Measurements from ENCODE around the gene CCDC177. TPM values are rescaled to one million over a fixed set of nuclear protein-coding genes. Genes with fewer than 3 reads are reported as not detected.

CCDC177 gene
- total RNA-seq, 2 experiments from 2014 or later = not detected

- BruUV-seq (replicated peaks) = no TSS peak
- Histone ChIP-seq H3K27ac (ENCODE audit: low read depth, low read length, poor library complexity, severe bottlenecking) (no peak overlapping the region), H3K36me3 (ENCODE audit: insufficient read depth, low read length) (no peaks in the 10 kb centered on the region), H2AFZ (ENCODE audit: low read length) (no peak overlapping the region), H3K9me2 (ENCODE audit: insufficient read depth, low read length) (no peaks in the 10 kb centered on the region), H3K9me3 (ENCODE audit: low read length) (no peaks in the 10 kb centered on the region), H3K4me1 (ENCODE audit: insufficient read depth, low read length, poor library complexity, severe bottlenecking) (no peaks in the 10 kb centered on the region), H4K20me1 (ENCODE audit: insufficient read depth, low read length) (no peaks in the 10 kb centered on the region), H3K4me3 (ENCODE audit: low read depth, low read length, poor library complexity, severe bottlenecking) (no peak overlapping the region), H3K4me2 (ENCODE audit: low read length) (peak overlapping the region; percentile 55; the same call in 1 of the 2 replicates), H3K79me2 (ENCODE audit: insufficient read depth, low read depth, low read length) (no peaks in the 10 kb centered on the region)
- CTCF ChIA-PET (ENCODE audit: unreplicated experiment) = no interaction called here
- POLR2A ChIA-PET = interaction anchor here (1.0 kb wide), 1 partner anchor 16 kb away, joined by 4 read pairs; no protein-coding TSS in a partner anchor
- intact Hi-C loops (cut with micrococcal nuclease; ENCODE audit: unreplicated experiment) = loop anchor here (2.0 kb wide), 1 partner anchor 331 kb away; no protein-coding TSS in a partner anchor
- no peak for DNase-seq (ENCODE audit: low spot score)
- TF ChIP-seq EZH2phosphoT487 (IDR thresholded peaks at IDR 0.05; ENCODE audit: borderline replicate concordance, low read depth, low read length) (no peak), CTCF (conservative IDR thresholded peaks at IDR 0.05; ENCODE audit: low read length) (no peak)
Measured at GRCh38 chr14:69573831-69574262, 824 bp downstream of the CCDC177 start.

- H3K4me3 ChIP-seq (ENCODE audit: low read depth, low read length, poor library complexity, severe bottlenecking) = no peak overlapping the region
- H3K36me3 ChIP-seq (ENCODE audit: insufficient read depth, low read length) = no peaks in the 10 kb centered on the region
- POLR2A ChIA-PET = interaction anchor here (1.0 kb wide), 1 partner anchor 16 kb away, joined by 4 read pairs; no protein-coding TSS in a partner anchor
- H3K9me3 ChIP-seq (ENCODE audit: low read length) = no peaks in the 10 kb centered on the region
- TF ChIP-seq EZH2phosphoT487 (IDR thresholded peaks at IDR 0.05; ENCODE audit: borderline replicate concordance, low read depth, low read length) (no peak), CTCF (conservative IDR thresholded peaks at IDR 0.05; ENCODE audit: low read length) (no peak)
- no TSS peak for BruUV-seq (replicated peaks)
- no peaks in the 10 kb centered on the region for H3K79me2 ChIP-seq (ENCODE audit: insufficient read depth, low read depth, low read length)
- H3K4me2 ChIP-seq (ENCODE audit: low read length) = no peak overlapping the region
- no peaks in the 10 kb centered on the region for H4K20me1 ChIP-seq (ENCODE audit: insufficient read depth, low read length)
- no peak overlapping the region for H3K27ac ChIP-seq (ENCODE audit: low read depth, low read length, poor library complexity, severe bottlenecking)
- intact Hi-C loops (cut with micrococcal nuclease; ENCODE audit: unreplicated experiment) = no loop called here
- no peaks in the 10 kb centered on the region for H3K4me1 ChIP-seq (ENCODE audit: insufficient read depth, low read length, poor library complexity, severe bottlenecking)
- H2AFZ ChIP-seq (ENCODE audit: low read length) = no peak overlapping the region
- CTCF ChIA-PET (ENCODE audit: unreplicated experiment) = no interaction called here
- H3K9me2 ChIP-seq (ENCODE audit: insufficient read depth, low read length) = no peaks in the 10 kb centered on the region
- DNase-seq (ENCODE audit: low spot score) = no peak
Measured at GRCh38 chr14:69573205-69573830, 1.4 kb downstream of the CCDC177 start.

- POLR2A ChIA-PET = no interaction called here
- intact Hi-C loops (cut with micrococcal nuclease; ENCODE audit: unreplicated experiment) = no loop called here
Measured at GRCh38 chr14:69572841-69573135, 1.9 kb downstream of the CCDC177 start.

More at GRCh38 chr14:69572841-69573135, 1.9 kb downstream of the CCDC177 start:
- CTCF ChIA-PET (ENCODE audit: unreplicated experiment) = no interaction called here
- Histone ChIP-seq H2AFZ (ENCODE audit: low read length) (no peak overlapping the region), H4K20me1 (ENCODE audit: insufficient read depth, low read length) (no peaks in the 10 kb centered on the region), H3K79me2 (ENCODE audit: insufficient read depth, low read depth, low read length) (no peaks in the 10 kb centered on the region), H3K4me3 (ENCODE audit: low read depth, low read length, poor library complexity, severe bottlenecking) (no peak overlapping the region), H3K9me3 (ENCODE audit: low read length) (no peaks in the 10 kb centered on the region), H3K27ac (ENCODE audit: low read depth, low read length, poor library complexity, severe bottlenecking) (no peak overlapping the region), H3K4me1 (ENCODE audit: insufficient read depth, low read length, poor library complexity, severe bottlenecking) (no peaks in the 10 kb centered on the region), H3K4me2 (ENCODE audit: low read length) (no peak overlapping the region), H3K9me2 (ENCODE audit: insufficient read depth, low read length) (no peaks in the 10 kb centered on the region), H3K36me3 (ENCODE audit: insufficient read depth, low read length) (no peaks in the 10 kb centered on the region)
- no TSS peak for BruUV-seq (replicated peaks)
- no peak for DNase-seq (ENCODE audit: low spot score)
- TF ChIP-seq EZH2phosphoT487 (IDR thresholded peaks at IDR 0.05; ENCODE audit: borderline replicate concordance, low read depth, low read length) (no peak), CTCF (conservative IDR thresholded peaks at IDR 0.05; ENCODE audit: low read length) (no peak)
